Muscle of leg (tissue), 16 donors: ENCODE data around the gene ATG9A. TPM values are rescaled to one million over a fixed set of nuclear protein-coding genes. Genes with fewer than 3 reads are reported as not detected.

ENCODE experiments used
- DNase-seq: peaks from one replicate; pipeline ENCODE4 v3.0.0; 2013
- H3K27ac ChIP-seq: one replicate; pipeline ENCODE4 v1.5.1; 2013; ENCODE audit warnings: mild to moderate bottlenecking, low read length, control low read depth
- H3K27me3 ChIP-seq: one replicate; pipeline ENCODE4 v1.6.1; 2013; ENCODE audit warnings: low read length; ENCODE audit not compliant: control insufficient read depth, insufficient read depth
- H3K36me3 ChIP-seq: one replicate; pipeline ENCODE4 v1.6.1; 2013; ENCODE audit warnings: low read length; ENCODE audit not compliant: control insufficient read depth, insufficient read depth
- H3K4me1 ChIP-seq: one replicate; pipeline ENCODE4 v1.6.1; 2013; ENCODE audit warnings: low read length; ENCODE audit not compliant: control insufficient read depth, insufficient read depth
- H3K4me3 ChIP-seq: one replicate; pipeline ENCODE4 v1.5.1; 2013; ENCODE audit warnings: low read length, control low read depth
- H3K9me3 ChIP-seq: replicated peaks from 2 replicates; pipeline ENCODE4 v1.6.1; 2013; ENCODE audit warnings: low read depth, low read length; ENCODE audit not compliant: control insufficient read depth
- WGBS: methylation state at CpG from one replicate; pipeline ENCODE4 v1.1.5; 2013; ENCODE audit warnings: missing lambda C conversion rate; ENCODE audit not compliant: insufficient coverage; 5-methylcytosine and 5-hydroxymethylcytosine counted together
- long read RNA-seq, 11 donors: transcript quantifications; one replicate each; lab custom pipeline, GENCODE V29; 2026
- polyA plus RNA-seq, 8 donors: library from polyadenylated mRNA; unstranded; fragments of 120-200 nt; gene quantifications; one replicate each; pipeline versions ENCODE4 v1.2.1 to v1.2.3, GENCODE V29; 2013; ENCODE audit warnings: inconsistent platforms in 1 of 8, low replicate concordance in 1 of 8; ENCODE audit not compliant: insufficient read length in 8 of 8, insufficient read depth in 1 of 8
- total RNA-seq: library from RNA; stranded (reverse); fragments of 120-200 nt; gene quantifications from one replicate; pipeline ENCODE4 v1.2.4, GENCODE V29; 2013

ATG9A gene, protein sequence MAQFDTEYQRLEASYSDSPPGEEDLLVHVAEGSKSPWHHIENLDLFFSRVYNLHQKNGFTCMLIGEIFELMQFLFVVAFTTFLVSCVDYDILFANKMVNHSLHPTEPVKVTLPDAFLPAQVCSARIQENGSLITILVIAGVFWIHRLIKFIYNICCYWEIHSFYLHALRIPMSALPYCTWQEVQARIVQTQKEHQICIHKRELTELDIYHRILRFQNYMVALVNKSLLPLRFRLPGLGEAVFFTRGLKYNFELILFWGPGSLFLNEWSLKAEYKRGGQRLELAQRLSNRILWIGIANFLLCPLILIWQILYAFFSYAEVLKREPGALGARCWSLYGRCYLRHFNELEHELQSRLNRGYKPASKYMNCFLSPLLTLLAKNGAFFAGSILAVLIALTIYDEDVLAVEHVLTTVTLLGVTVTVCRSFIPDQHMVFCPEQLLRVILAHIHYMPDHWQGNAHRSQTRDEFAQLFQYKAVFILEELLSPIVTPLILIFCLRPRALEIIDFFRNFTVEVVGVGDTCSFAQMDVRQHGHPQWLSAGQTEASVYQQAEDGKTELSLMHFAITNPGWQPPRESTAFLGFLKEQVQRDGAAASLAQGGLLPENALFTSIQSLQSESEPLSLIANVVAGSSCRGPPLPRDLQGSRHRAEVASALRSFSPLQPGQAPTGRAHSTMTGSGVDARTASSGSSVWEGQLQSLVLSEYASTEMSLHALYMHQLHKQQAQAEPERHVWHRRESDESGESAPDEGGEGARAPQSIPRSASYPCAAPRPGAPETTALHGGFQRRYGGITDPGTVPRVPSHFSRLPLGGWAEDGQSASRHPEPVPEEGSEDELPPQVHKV
- 13.7 TPM for total RNA-seq
- polyA plus RNA-seq: 10 to 100 TPM; 27.6 to 35.1 (median 32.3) TPM
- long read RNA-seq, donor 1, full-length matches to known transcripts: 2 of 2 reads
- long read RNA-seq, donor 1, partial matches to known transcripts: 0 of 2 reads
- long read RNA-seq, donor 1, other reads (novel, unspliced or antisense): 0 of 2 reads
- long read RNA-seq, donor 2: 0 reads
- long read RNA-seq, donor 3, full-length matches to known transcripts: 4 of 4 reads
- long read RNA-seq, donor 3, partial matches to known transcripts: 0 of 4 reads
- long read RNA-seq, donor 3, other reads (novel, unspliced or antisense): 0 of 4 reads
- long read RNA-seq, donor 4, partial matches to known transcripts: 0 of 1 reads
- long read RNA-seq, donor 4, other reads (novel, unspliced or antisense): 0 of 1 reads
- long read RNA-seq, donor 5, full-length matches to known transcripts: 7 of 17 reads
- long read RNA-seq, donor 5, partial matches to known transcripts: 10 of 17 reads
- long read RNA-seq, donor 5, other reads (novel, unspliced or antisense): 0 of 17 reads
- long read RNA-seq, donor 6, full-length matches to known transcripts: 5 of 5 reads
- long read RNA-seq, donor 6, partial matches to known transcripts: 0 of 5 reads
- long read RNA-seq, donor 6, other reads (novel, unspliced or antisense): 0 of 5 reads
- long read RNA-seq, donor 7, full-length matches to known transcripts: 2 of 2 reads
- long read RNA-seq, donor 7, partial matches to known transcripts: 0 of 2 reads
- long read RNA-seq, donor 7, other reads (novel, unspliced or antisense): 0 of 2 reads
- long read RNA-seq, donor 8, partial matches to known transcripts: 0 of 2 reads
- long read RNA-seq, donor 8, other reads (novel, unspliced or antisense): 0 of 2 reads
- long read RNA-seq, donor 9, partial matches to known transcripts: 0 of 2 reads
- long read RNA-seq, donor 9, other reads (novel, unspliced or antisense): 0 of 2 reads
- long read RNA-seq, donor 10, full-length matches to known transcripts: 3 of 3 reads
- long read RNA-seq, donor 10, partial matches to known transcripts: 0 of 3 reads
- long read RNA-seq, donor 10, other reads (novel, unspliced or antisense): 0 of 3 reads
- long read RNA-seq, donor 11, full-length matches to known transcripts: 3 of 3 reads
- long read RNA-seq, donor 11, partial matches to known transcripts: 0 of 3 reads
- long read RNA-seq, donor 11, other reads (novel, unspliced or antisense): 0 of 3 reads

DNA sequence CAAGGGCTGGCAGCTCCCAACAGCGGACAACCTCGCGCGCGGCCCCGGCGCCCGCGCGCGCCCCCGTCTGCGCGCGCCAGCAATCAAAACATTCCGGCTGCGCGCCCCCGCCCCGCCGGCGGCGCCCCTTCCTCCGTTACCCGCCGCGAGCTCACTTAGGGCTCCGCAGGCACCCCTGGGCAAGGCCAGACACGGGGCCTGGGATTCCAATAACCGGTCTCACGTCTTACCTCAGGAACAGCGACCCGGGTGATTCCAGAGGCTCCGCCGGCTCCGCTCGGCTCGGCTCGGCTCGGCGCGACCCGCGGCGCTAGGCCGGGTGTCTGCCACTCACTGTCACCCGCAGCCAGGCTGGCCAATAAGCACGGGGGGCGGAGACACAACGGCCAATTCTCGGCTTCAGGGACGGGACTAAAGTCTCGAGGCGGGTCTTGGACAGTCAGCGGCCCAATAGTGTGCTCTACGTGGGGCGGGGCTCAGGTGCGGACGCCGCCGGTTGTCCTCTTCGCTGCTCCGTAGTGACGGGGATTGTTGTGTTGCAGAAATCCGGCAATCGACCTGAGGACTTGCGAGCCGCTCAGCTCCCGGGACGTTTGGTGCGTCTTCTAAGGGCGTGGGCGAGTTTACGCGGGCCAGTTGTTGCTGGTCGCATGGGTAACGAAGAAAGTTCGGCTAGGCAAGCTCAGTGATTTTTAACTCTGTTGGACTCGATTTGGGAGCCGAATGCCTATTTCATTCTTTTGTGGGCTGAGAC, at the start of gene ATG9A, which contains the start of gene ANKZF1:
Gene ATG9A, minus strand, starts transcription at position 332 of the 754 bp plus-strand sequence. CDS start 1,612 bp downstream, outside the sequence.
Gene ANKZF1, plus strand, starts transcription at position 502 of the 754 bp plus-strand sequence. CDS start 452 bp downstream, outside the sequence.
- Histone ChIP-seq H3K4me1 (peaks cover 21% of the 10 kb centered on the region), H3K27me3 (no peaks in the 10 kb centered on the region), H3K36me3 (peaks cover 52% of the 10 kb centered on the region), H3K27ac (peak within 1 kb of the TSS; percentile 96), H3K9me3 (no peaks in the 10 kb centered on the region), H3K4me3 (peak within 1 kb of the TSS; percentile 85)
- DNase-seq: peak; percentile 100
- WGBS: under 1% methylated on average over 78 of the region's 80 CpGs

DNA sequence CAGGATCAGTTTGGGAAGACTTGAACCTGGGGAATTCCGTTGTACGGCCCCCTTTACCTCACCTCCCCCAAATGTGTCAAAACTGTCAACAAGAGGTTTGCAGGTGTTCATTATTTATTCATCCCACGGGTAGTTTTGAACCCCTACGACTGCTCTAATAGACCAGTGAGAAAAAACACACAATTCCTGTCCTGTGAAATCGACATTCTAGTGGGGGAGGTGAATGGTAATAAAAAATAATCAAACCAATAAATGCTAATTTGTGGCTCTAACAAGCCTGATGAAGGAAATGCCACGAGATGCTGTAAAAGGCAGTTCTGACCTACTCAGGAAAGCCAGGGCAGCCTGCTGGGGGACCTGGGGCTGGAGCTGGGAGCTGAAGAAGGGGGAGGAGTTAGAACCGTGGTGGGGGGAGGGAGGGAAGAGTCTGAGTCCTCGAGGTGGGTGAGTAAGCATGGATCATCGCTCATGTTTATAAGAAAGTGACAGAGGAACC, 49.3 kb upstream of the ATG9A start:
- peak overlapping the region; percentile 75 for H3K4me3 ChIP-seq
- H3K36me3 ChIP-seq: peaks cover 31% of the 10 kb centered on the region
- no peak for DNase-seq
- WGBS: 0% methylated on average over 3 of the region's 9 CpGs
- H3K27me3 ChIP-seq: no peaks in the 10 kb centered on the region
- peak overlapping the region; percentile 97 for H3K27ac ChIP-seq
- no peaks in the 10 kb centered on the region for H3K9me3 ChIP-seq
- peaks cover 35% of the 10 kb centered on the region for H3K4me1 ChIP-seq

DNA sequence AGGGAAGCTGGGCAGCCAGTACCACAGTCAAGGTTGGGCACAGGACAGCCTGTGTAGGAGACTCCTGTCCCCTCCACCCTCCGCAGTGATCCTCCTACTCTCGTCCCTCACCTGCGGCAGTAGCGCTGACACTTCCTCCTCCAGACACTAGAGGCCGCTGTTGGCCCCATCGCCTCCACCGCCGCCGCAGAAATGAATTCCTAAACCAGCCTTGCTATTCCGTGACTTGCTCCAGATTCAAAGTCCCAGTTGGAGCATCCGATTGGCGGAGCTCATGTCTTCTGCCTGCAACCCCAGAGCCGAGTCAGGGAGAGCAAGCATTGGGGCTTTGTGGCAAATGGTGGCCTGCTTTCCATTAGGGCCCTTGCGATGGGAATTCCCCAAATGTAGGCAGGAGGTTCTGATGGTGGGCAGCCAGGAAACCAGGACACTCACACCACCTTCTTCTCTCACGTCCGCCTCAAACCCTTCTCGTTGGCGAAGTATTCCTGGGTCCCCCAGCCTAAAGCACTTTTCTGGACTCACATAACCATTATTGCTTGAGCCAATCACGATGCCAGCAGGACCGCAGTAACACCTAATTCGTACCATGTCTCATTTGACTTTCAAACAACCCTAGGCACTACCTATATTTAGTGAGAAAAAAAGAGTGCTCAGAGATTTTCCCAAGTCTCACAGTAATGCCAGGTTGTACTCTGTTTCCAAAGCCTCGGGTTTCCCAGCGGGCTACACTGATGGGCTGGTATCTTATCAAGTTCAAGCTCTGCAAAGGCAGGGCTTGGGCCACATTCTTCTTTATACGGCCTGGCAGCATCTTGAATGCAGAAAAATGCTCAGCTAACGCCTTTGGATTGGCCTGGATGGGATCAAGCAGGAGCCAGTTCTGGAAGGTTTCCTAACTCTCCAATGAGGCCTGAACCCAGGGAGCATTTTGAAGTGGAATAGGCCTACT, 48.5 kb upstream of the ATG9A start:
- H3K4me1 ChIP-seq: peaks cover 35% of the 10 kb centered on the region
- H3K9me3 ChIP-seq: no peaks in the 10 kb centered on the region
- peaks cover 25% of the 10 kb centered on the region for H3K36me3 ChIP-seq
- H3K27ac ChIP-seq: peak overlapping the region; percentile 97
- DNase-seq: peak; percentile 90
- H3K4me3 ChIP-seq: no peak overlapping the region
- no peaks in the 10 kb centered on the region for H3K27me3 ChIP-seq
- WGBS: 15% methylated on average over 19 of the region's 25 CpGs

DNA sequence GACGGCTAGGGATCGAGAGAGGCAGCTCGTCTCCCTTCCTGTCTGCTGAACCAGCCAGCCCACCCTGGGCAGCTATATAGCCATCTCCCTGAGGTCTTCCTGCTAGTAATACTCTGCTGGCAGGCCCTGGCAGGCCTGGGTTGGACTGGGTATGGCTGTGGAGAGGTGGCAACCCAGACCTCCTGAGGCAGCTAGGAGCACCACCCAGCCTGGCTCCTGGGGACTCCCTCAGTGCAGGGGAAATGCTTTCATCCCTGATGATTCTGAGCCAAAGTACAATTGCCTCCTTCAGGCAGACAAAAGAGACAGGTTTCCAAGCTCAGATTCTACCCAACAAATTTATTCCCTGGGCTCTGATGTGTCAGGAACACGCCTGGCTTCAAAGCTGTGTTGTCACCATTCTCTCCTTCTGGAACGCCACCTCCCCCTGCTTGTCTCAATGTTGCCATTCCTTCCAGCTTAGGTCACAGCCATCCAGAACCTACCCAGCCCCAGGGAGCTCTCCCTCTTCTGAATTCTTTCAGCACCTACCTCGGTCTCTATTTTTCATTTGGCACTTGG, 45.0 kb upstream of the ATG9A start:
- H3K9me3 ChIP-seq: no peaks in the 10 kb centered on the region
- peak; percentile 53 for DNase-seq
- peaks cover 20% of the 10 kb centered on the region for H3K4me1 ChIP-seq
- H3K27me3 ChIP-seq: peaks cover 15% of the 10 kb centered on the region
- H3K36me3 ChIP-seq: no peaks in the 10 kb centered on the region
- WGBS: 10% methylated on average over 2 of the region's 6 CpGs
- H3K27ac ChIP-seq: peak overlapping the region; percentile 18
- H3K4me3 ChIP-seq: no peak overlapping the region

DNA sequence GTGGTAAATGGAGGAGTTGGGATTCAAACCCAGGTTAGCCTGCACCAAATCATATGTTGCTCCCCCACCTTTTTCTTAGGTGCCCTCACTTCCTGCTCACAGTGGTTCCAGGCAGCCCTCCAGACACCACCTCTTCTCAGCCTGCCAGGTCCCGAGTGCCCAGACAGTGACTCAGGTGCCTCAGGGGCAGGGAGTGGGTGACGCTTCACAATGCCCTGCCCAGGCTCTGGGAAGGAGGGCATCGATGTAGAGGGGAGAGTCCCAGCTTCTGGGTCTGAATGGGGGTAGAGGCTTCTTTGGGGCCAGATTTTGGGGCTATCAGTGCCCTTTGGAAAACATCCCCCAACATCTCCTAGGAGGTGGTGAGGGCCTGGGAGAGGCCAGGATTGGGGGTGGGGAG, 44.5 kb upstream of the ATG9A start:
- Histone ChIP-seq H3K36me3 (no peaks in the 10 kb centered on the region), H3K9me3 (no peaks in the 10 kb centered on the region), H3K27ac (peak overlapping the region; percentile 24), H3K4me1 (peaks cover 19% of the 10 kb centered on the region), H3K4me3 (no peak overlapping the region), H3K27me3 (peaks cover 15% of the 10 kb centered on the region)
- WGBS: 100% methylated on average over 2 of the region's 3 CpGs
- no peak for DNase-seq

DNA sequence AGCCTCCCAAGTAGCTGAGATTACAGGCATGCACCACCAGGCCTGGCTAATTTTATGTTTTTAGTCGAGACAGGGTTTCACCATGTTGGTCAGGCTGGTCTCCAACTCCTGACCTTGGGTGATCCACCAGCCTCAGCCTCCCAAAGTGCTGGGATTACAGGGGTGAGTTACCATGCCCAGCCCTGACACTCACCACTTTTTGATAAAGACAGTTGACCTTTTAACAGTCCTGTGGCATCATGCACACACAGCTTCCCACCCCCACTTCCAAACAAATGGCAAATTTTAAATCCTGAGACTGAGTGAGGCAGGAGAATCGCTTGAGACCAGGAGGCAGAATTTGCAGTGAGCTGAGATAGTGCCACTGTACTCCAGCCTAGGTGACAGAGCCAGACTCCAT, 43.6 kb upstream of the ATG9A start:
- Histone ChIP-seq H3K9me3 (no peaks in the 10 kb centered on the region), H3K36me3 (no peaks in the 10 kb centered on the region), H3K4me3 (no peak overlapping the region), H3K27ac (no peak overlapping the region), H3K4me1 (peaks cover 10% of the 10 kb centered on the region), H3K27me3 (peaks cover 15% of the 10 kb centered on the region)
- no peak for DNase-seq
- WGBS: no CpG with 5 or more reads among the region's 2 CpGs

DNA sequence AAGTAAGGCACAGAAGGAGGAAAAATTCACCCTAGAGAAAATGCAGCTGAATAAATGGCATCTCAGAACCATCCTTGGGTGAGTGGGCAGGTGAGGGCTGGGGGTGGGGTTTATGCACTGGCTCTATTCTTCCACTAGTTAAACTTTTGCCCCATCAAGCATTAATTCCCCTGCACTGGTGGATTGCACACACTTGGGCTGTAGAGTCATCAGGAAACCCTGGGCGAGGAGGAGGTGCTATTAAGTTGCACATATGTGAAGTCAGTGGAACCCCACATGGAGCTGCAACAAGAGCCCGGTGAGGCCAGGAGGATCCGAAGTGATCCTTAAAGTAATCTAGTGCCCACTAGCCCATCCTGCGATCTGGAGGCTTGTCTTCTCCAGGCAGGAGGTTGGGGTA, 42.9 kb upstream of the ATG9A start:
- peaks cover 7% of the 10 kb centered on the region for H3K4me1 ChIP-seq
- 76% methylated on average over 4 of the region's 4 CpGs for WGBS

More for the DNA sequence above, 42.9 kb upstream of the ATG9A start:
- Histone ChIP-seq H3K4me3 (no peak overlapping the region), H3K9me3 (no peaks in the 10 kb centered on the region), H3K27me3 (peaks cover 15% of the 10 kb centered on the region), H3K27ac (no peak overlapping the region), H3K36me3 (no peaks in the 10 kb centered on the region)
- no peak for DNase-seq
